ENCODE data around the gene YY1.
"Not testable (repeated sequence)": the region's sequence is repeated elsewhere in the genome, so short reads cannot be mapped to it uniquely, and the experiment has no call there.

YY1 gene

DNA sequence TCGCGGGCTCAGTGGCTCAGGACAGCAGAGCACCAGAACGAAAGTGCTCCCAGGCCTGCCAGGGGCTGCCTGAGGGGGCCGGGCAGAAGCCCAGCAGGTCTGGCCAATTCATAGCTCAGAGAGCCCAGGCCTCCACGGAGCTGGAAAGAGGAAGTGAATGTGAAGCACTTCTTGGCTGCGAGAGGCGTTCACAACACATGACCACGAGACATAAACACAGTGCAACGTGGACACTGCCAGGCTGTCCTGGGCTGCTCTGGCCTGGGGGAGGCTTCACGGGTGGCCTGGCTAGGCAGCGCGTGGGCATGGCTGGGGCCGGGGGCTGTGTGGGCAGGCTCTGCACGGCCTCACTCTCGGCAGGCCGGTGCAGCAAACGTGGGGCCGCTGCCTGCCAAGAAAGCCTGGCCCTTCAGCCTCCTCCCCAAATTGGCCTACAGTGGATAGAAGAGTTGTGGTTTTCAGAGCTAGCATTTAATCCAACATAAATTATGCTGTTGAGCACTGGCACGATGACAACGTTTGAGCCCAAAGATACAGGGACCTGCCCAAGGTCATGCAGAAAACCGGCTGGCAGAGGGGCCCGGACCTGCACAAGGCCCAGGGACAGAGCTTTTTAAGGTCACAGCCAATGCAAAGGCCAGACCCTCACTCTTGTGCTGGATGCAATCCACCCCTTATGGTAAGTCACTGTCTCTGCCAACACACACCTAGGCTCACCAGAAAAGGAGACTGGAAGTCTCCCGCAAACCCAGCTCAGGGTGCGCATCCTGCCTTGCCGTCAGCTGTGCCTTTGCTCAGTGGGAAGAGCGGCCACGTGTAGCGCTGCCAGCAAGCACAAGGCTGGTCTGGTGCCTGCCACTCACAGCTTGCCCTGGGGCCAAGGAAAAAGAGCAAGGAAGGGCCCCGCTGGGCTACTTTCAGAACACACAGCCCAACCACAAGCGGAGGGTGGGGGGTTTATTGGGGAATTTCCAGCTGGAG lies 58.7 kb downstream of the YY1 start:
- DNase-seq = no peak

DNA sequence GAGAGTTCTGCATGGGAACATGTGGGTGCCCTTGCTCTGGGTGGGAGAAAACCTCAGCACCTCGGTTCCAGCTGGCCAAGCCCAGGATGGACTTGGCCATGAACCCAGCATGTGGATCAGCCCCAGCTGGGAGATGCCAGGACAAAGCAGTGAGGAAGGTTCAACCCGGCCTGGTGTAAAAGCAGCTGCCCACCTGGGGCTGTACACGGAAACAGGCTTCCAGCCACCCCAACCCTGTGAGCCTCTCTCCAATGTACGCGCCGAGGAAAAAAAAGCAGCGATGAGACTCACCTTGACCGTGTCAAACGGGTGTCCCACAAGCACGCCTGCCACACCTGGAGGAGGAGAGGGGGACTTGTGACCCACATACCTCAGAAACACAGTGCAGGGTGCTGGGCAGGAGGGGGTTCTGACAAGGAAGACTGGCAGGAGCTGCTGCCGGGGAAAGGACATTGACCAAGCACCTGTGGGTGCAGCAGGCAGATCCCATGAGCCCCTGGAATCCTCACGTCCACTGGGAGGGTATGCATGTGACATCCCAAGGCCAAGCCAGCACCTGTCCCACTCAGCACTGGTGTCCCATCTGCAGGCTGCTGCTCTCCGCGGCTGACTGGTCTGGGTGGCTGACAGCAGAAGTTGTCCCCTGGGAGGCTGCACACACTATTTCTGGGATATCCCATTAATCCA lies 59.8 kb downstream of the YY1 start:
- DNase-seq = no peak

DNA sequence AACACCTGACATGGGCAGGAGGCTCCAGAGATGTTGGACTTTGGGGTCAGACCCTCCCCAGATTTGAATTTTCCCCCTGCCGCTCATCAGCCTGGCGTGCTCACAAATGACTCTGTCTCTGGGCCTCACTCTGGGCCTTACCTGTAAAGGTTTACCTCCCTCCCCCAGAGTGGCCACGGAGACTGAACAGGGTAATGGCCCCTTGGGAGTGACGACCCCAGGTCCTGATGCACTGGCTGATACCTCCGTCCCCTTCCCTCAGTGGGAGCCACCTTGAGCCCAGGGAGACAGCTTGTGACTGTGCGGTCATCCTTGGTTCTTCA lies 60.3 kb downstream of the YY1 start:
- DNase-seq = no peak

DNA sequence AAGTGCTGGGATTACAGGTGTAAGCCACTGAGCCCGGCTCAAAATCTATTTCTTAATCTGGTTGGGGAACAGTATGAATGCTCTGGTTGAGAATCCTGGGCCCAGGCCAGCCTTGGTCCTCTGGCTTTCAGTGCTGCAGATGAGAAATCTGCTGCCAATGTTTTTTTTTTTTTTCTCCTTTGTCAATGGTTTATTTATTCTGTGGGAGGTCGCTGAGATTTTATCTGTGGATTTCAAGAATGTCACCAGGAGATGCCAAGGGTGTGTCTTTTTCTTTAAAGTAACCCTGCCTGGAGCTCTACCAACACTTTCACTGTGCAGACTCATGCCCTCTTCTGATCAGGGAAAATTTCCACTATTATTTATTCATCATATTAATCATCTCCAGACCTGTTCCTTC lies 63.7 kb downstream of the YY1 start:
- no peak for DNase-seq

DNA sequence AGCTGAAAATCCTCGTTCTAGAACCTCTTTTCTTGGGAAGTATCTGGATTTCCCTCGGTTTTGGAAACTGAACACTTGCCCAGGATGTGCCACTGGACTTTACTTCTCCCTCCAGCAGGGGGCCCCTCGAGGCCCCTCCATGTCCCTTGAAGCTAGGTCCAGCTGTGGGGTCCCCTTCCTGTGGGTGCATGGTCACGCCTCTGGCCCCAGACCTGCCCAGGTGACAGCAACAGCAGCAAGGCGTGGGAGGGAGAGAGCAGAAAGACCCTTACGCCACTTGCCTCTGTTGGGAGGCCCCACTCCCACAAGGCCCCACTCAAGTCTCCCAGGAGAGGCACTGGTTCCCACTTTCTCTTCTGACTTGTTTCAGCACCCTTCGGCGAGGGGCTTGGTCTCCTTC lies 64.2 kb downstream of the YY1 start:
- no peak for DNase-seq

DNA sequence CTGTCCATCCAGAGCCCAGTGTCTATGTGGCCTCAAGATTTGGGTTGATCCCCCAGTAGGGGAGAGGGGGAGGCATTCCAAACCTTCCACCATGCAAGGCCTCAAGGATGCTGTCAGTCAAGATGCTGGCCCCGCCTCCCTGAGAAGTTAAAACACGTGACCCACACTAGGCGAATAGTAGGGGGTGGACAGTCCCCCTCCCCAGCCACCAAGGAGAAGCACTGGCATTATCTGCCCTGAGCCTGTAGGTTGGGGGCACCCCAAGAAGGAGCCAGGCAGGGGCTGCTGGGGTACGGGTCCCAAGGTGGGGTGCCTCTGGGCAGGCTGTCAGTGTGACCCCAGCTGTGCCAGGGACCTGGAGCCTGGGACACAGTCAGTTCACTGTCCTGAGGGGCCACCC lies 65.0 kb downstream of the YY1 start:
- no peak for DNase-seq

DNA sequence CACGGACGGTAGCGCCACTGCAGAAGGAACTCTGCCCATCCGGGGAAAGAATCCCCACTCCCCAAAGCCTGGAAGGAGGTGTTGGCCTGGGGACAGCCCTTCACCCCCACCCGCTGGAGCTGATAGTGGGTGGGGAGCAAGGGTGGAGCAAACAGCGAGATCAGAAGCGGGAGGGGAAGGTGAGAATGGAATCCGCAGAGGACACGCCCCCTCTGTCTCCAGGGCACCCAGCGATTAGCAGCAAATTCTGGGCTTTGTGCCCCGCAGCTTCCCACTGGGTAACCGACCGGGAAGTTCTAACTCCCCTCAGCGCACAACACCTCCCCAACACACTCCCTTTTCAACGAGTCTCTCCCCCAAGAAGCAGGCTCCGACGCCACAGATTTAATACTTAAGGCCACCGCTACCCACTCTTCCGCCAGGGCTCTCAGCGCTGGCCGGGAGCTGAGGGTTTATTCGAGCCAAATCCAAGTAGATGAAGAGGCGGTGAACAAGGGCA lies 65.9 kb downstream of the YY1 start:
- no peak for DNase-seq

GRCh38 chr14:100305324-100306100 lies 66.6 kb downstream of the YY1 start:
- no peak for DNase-seq

GRCh38 chr14:100306101-100306997 lies 67.4 kb downstream of the YY1 start, which contains the start of gene SLC25A29:
Gene SLC25A29, minus strand, starts transcription at chr14:100306444. Its CDS starts 212 bp downstream, at chr14:100306232.
- DNase-seq = no peak

DNA sequence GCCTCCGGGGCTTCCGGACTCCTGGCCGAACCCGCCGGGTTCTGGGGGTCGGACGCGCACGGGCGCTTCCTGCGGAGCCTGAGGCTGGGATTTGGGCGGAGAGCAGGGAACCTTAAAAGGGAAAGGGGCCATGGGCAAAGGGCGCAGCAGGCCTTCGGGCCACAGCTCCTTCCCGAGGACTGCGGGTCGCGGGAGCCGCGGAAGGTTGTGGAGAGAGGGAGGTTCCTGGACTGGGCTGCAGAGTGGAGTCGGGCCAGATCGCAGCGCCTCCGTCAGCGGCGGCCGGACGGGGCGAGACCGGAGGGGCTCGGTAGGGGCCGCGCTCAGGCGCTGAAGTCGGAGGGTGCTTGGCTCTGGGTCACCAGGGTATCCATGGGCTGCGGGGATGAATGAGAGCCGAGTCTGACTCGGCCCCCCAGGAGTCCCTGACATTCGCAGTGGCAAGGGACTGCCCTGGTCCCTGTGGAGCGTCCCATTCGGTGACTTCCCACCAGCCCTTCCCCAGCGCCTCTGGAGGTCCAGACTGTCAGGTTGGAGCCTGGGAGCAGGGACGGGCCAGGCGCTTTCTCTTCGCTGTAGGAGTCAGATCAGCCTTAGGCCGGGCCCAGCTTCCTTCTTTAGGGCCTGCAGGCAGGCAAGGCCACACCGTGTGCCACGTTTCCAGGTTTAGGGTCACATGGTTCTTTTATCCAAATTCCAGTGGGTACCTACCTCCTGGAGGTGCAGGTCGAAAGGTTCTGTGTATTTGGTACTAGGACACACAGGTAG lies 68.2 kb downstream of the YY1 start:
- DNase-seq = no peak

DNA sequence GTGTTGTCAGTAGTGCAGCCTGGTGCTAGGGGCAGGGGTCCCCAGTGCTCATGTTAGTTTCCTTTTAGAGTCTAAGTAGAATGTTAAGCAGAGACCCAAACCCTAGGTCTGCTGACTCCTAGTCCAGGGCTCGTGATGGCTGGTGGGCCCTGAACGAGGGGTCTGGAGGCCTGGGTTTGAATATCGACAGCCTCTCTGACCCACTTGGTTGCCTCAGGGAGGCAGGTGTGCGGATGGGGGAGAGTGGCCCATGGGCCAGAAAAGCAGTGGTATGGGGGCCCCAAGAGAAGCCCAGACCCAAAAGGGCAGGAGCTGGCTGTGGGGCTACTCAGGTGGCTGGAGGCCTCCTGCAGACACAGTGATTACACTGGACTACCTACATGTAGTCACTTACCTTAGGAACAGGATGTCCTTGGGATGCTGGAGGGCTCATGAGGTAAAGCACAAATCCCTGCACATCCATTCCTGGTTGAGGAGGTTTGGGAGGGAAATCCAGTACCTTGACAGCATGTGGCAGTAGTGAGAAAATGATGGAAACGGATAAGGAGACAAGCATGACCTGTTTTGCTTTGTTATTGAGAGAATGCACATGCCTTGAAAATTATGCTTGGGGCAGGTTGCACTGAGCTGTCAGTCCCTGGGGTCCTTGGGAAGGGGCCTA lies 69.0 kb downstream of the YY1 start:
- no peak for DNase-seq

DNA sequence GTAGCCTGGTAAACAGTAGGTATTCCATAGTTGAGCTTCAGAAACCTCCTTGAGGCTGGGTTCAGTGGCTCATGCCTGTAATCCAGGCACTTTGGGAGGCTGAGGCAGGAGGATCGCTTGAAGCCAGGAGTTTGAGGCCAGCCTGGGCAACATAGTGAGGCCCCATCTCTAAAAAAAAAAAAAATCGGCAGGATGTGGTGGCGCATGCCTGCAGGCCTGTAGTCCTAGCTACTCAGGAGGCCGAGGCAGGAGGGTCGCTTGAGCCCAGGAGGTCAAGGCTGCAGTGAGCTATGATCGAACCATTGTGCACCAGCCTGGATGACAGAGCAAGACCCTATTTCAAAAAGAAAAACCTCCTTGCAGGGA lies 69.5 kb downstream of the YY1 start:
- not testable (repeated sequence) for DNase-seq

GRCh38 chr14:100309028-100309737 lies 70.2 kb downstream of the YY1 start:
- DNase-seq = no peak

DNA sequence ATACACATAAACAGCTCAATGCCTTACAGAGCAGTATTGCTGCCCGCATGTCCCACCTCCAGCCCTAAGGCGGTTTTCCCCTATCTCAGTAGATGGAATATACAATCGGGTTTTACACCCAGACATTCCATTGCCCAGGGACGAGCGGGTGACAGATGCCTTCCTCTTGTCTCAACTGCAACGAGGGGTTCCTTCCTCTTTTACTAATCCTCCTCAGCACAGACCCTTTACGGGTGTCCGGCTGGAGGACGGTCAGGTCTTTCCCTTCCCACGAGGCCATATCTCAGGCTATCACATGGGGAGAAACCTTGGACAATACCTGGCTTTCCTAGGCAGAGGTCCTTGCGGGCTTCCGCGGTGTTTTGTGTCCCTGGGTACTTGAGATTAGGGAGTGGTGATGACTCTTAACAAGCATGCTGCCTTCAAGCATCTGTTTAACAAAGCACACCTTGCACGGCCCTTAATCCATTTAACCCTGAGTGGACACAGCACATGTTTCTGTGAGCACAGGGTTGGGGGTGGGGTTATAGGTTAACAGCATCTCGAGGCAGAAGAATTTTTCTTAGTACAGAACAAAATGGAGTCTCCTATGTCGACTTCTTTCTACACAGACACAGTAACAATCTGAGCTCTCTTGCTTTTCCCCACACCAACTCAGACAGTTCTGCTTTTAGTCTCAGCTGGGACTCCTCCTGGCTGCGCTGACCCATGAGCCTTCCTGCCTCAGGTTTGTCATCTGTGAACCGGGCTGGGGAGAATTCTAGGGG lies 73.3 kb downstream of the YY1 start:
- DNase-seq = not testable (repeated sequence)

DNA sequence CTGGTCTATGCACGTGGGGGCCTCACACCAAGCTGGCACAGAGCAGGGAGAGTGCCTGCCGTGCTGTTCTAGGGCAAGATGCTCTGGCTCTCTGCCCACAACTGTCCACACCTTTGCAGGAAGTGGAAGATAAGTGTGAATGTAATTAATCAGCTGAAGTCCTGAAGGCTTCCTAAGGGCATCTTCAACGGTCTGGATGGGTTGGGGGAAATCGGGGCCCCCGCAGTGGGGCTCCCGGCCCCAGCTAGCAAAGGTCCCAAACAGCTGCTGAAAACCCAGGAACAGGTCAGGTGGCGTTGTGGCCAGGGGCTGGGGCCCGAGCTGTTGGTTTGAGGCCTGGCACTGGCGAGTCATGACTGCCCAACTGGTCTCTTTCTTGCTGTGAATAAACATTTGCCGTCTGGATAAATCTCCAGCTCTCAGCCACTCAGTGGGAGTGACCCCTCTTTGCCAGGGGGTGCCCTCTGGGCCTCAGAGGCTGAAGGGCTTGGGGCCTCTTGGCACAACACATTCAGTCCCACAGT lies 74.0 kb downstream of the YY1 start:
- no peak for DNase-seq

DNA sequence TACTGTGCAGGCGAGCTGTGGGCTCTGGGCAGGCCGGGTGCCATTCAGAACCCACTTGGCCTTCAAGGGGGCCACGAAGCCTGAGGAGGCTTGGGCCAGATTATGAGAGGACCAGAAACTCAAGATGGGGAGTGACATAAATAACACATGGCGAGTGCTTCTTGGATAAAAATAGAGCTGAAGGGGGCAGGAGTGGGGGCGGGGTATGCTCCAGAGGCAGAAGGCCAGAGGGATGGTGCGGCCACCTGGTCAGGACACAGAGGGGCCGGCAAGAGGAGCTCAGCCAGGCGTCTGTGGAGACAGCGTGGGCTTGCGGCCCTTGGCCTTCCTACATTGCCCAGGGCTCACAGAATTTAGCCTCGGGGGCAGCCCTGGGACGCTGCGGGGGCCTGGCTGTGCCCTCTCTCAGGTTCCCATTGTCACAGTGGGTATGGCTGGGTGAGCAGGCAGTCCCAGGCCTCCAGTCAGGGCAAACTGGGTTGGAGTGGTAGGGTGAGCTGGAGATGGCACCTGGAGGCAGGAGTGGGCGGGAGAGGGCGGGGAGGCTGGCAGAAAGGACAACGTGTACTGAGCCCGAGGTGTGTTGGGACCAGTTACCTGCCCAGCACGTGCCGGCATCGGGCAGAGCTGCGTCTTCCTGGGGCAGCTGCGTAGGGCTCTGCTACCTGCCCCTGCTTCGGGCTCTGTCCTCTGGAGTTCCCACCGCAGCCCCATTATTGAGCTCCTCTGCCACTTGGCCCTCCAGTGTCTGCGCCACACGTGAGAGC lies 74.7 kb downstream of the YY1 start:
- DNase-seq = no peak

DNA sequence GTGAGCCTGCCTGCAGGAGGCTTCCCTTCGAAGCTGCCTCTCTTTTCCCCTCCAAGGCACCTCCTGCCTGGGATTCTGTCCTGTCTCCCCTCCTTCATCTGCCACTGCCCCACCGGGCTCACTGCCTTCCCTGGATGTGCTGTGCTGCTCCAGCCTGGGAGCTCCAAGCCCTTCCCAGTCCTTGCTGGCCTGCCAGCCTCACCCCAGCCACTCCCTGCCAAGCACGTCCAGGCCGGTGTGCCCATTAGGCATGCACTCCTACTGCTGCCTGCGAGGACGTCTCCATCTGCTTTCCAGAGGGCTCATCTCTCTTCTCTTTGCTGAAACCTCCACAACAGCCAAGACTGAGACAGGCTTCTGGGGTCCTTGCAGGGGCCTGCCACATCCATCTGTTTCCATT lies 75.8 kb downstream of the YY1 start:
- no peak for DNase-seq

DNA sequence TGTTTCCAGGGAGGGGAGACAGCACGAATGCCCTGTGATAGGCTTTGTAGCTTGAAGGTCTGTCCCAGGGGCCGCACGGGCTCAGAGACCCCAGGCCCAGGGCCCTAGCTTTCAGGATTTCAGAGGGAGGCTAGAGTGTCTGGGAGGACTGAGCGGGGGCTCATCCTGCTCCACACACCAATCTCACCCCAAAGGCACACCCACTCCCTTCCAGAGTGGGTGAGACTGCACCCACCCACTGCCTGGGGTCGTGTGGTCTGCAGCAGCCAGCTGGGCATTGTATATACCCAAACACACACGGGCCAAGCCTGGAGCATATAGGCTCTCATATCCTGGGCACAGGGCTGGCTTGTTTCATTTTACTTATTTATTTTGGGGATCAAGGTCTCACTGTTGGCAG lies 78.4 kb downstream of the YY1 start:
- DNase-seq = no peak
